ENCODE results near the gene CXCL3. TPM values are rescaled to one million over a fixed set of nuclear protein-coding genes. Genes with fewer than 3 reads are reported as not detected.
A peak's percentile ranks its signal among the peaks of the same experiment; 100 is the strongest.

The CXCL3 gene
- total RNA-seq, 2 experiments from 2014 or later, result 0.30 to 0.61 TPM

DNA sequence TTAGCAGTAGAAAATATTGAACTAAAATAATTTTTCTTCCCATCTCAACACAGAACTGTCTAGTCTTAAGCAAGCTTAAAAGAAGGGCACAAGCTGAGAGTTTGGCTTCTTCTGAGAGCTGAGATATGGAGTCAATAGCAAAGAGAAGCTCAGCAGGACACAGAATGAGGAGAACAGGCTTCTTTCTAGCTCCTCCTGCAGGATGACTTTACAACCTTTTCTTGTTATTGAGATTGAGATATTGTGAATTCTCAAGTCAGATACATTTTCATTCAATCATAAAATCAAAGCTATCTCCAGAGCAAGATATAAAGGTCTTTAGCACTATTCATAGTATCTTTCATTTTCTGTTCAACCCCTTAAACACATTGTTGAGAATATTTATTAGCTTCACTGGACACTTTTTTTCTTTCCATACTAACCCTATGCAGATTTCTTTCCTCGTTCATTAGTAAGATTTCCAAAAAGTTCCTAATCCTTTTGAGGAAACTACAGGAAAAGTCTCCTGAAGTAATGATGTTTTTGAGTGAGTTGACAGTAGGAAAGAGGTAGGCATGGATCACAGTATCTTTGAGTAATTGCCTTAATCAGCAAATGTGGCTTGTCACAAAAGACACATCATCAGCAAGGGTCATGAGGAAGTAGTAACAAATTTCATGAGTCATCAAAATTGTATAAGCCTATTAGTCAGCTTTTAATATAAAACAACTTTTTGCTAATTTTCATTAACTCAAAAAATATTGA, 17.8 kb upstream of the CXCL3 start:
- Histone ChIP-seq H3K27ac (ENCODE audit: low read depth in 1 of 2, low read length in 2 of 2) (no peak overlapping the region), H3K36me3 (ENCODE audit: insufficient read depth, low read length) (no peaks in the 10 kb centered on the region), H3K4me3 (ENCODE audit: low read length) (no peak overlapping the region), H3K9me3 (ENCODE audit: control insufficient read depth in 1 of 2, insufficient read depth in 1 of 2, low read length in 2 of 2) (no peaks in the 10 kb centered on the region), H3K4me1 (ENCODE audit: insufficient read depth, low read length) (no peaks in the 10 kb centered on the region), H3K27me3 (ENCODE audit: control insufficient read depth in 1 of 2, insufficient read depth in 2 of 2, low read length in 2 of 2) (no peaks in the 10 kb centered on the region)
- Mint-ChIP-seq H3K36me3 (ENCODE audit: low read depth) (no peaks in the 10 kb centered on the region), H3K4me1 (ENCODE audit: low read depth) (no peaks in the 10 kb centered on the region), H3K27me3 (no peaks in the 10 kb centered on the region), H3K4me3 (no peak overlapping the region), H3K9me3 (peaks cover 4% of the 10 kb centered on the region), H3K27ac (no peak overlapping the region)
- ChIA-PET POLR2A (no interaction called here), CTCF (no interaction called here)
- ATAC-seq (ENCODE audit: poor library complexity) (no peak), DNase-seq (peak in 2 of 14 experiments; percentile 15 to 25)
- intact Hi-C loops (cut with DNase I, micrococcal nuclease), result no loop called here
- no peak for TF ChIP-seq CTCF (IDR thresholded peaks at IDR 0.05)

DNA sequence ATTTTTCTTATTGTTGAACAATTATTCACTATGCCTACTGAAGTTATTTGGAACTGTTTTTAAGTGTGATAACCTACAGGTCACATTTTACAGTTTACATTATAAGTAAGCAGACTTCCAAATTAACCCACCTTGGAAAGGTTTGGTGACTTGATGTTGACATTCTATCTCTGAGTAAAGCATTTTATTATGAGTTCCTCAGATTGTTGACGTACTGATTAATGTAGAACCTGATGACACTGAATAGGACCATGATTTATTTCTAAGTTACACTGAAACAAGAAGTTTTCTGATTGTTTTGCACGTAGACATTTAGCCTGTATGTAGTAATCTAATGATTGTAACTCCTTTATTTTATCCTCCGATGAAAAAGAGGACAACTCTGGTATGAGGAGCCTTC, 17.0 kb upstream of the CXCL3 start:
- Mint-ChIP-seq H3K9me3 (peaks cover 6% of the 10 kb centered on the region), H3K4me3 (no peak overlapping the region), H3K4me1 (ENCODE audit: low read depth) (no peaks in the 10 kb centered on the region), H3K36me3 (ENCODE audit: low read depth) (no peaks in the 10 kb centered on the region), H3K27me3 (no peaks in the 10 kb centered on the region), H3K27ac (no peak overlapping the region)
- POLR2A ChIA-PET, result no interaction called here
- no peak for DNase-seq
- no peak overlapping the region for H3K4me3 ChIP-seq (ENCODE audit: low read length)
- no peaks in the 10 kb centered on the region for H3K9me3 ChIP-seq (ENCODE audit: control insufficient read depth in 1 of 2, insufficient read depth in 1 of 2, low read length in 2 of 2)
- no peak for ATAC-seq (ENCODE audit: poor library complexity)
- H3K27ac ChIP-seq (ENCODE audit: low read depth in 1 of 2, low read length in 2 of 2), result no peak overlapping the region
- no peak for TF ChIP-seq CTCF (IDR thresholded peaks at IDR 0.05)
- CTCF ChIA-PET, result no interaction called here
- H3K4me1 ChIP-seq (ENCODE audit: insufficient read depth, low read length), result no peaks in the 10 kb centered on the region
- H3K36me3 ChIP-seq (ENCODE audit: insufficient read depth, low read length), result no peaks in the 10 kb centered on the region
- intact Hi-C loops (cut with DNase I, micrococcal nuclease), result no loop called here
- H3K27me3 ChIP-seq (ENCODE audit: control insufficient read depth in 1 of 2, insufficient read depth in 2 of 2, low read length in 2 of 2), result no peaks in the 10 kb centered on the region

- H3K36me3 ChIP-seq (ENCODE audit: insufficient read depth, low read length), result no peaks in the 10 kb centered on the region
- no peak overlapping the region for H3K27ac Mint-ChIP-seq
- DNase-seq (no peak), ATAC-seq (ENCODE audit: poor library complexity) (no peak)
- H3K27ac ChIP-seq (ENCODE audit: low read depth in 1 of 2, low read length in 2 of 2), result no peak overlapping the region
- H3K27me3 ChIP-seq (ENCODE audit: control insufficient read depth in 1 of 2, insufficient read depth in 2 of 2, low read length in 2 of 2), result no peaks in the 10 kb centered on the region
- intact Hi-C loops (cut with DNase I, micrococcal nuclease), result no loop called here
- no peak overlapping the region for H3K4me3 ChIP-seq (ENCODE audit: low read length)
- no peak for TF ChIP-seq CTCF (IDR thresholded peaks at IDR 0.05)
- POLR2A ChIA-PET, result no interaction called here
- H3K27me3 Mint-ChIP-seq, result no peaks in the 10 kb centered on the region
- H3K4me3 Mint-ChIP-seq, result no peak overlapping the region
- peaks cover 6% of the 10 kb centered on the region for H3K9me3 Mint-ChIP-seq
- no peaks in the 10 kb centered on the region for H3K4me1 Mint-ChIP-seq (ENCODE audit: low read depth)
- H3K36me3 Mint-ChIP-seq (ENCODE audit: low read depth), result no peaks in the 10 kb centered on the region
- CTCF ChIA-PET, result no interaction called here
- H3K4me1 ChIP-seq (ENCODE audit: insufficient read depth, low read length), result no peaks in the 10 kb centered on the region
- H3K9me3 ChIP-seq (ENCODE audit: control insufficient read depth in 1 of 2, insufficient read depth in 1 of 2, low read length in 2 of 2), result no peaks in the 10 kb centered on the region
Measured at GRCh38 chr4:74055096-74055495, 16.6 kb upstream of the CXCL3 start.

Data from CD4-positive, alpha-beta T cell (primary cell).